AG04449 (cell line): Measurements from ENCODE around the gene UACA.

Experiments
- CTCF ChIA-PET: fragments of 350-600 bp; formaldehyde crosslinking; extraction: SDS; loops from one replicate; lab custom pipeline; 2021; ENCODE audit warnings: antibody characterized with exemption; lab: Yijun Ruan, JAX
- POLR2A ChIA-PET: fragments of 400-600, 350-600 bp; formaldehyde crosslinking; extraction: SDS; loops from one replicate; lab custom pipeline; 2020; ENCODE audit warnings: antibody characterized with exemption, inconsistent platforms; lab: Yijun Ruan, JAX
- DNase-seq: peaks from one replicate; pipeline ENCODE4 v3.0.0-alpha.2; 2010; ENCODE audit warnings: low read depth, low spot score
- H3K4me3 ChIP-seq: 2 replicates; pipeline ENCODE4 v1.5.1; 2011; ENCODE audit warnings: low read depth, mild to moderate bottlenecking, control low read depth, low read length
- TF ChIP-seq, protein P1 (sequence below): IDR thresholded peaks from one replicate; pipeline ENCODE4 v1.5.1; 2011; ENCODE audit warnings: mild to moderate bottlenecking, moderate library complexity, low read length, control low read depth, inconsistent platforms; ENCODE audit not compliant: insufficient read depth; ENCODE audit errors: missing control alignments

UACA gene

GRCh38 chr15:70615435-70616310 lies 147.7 kb downstream of the UACA start:
- CTCF ChIA-PET, result no interaction called here
- no peak for DNase-seq

GRCh38 chr15:70614221-70614620 lies 149.1 kb downstream of the UACA start:
- TF ChIP-seq, protein P1, sequence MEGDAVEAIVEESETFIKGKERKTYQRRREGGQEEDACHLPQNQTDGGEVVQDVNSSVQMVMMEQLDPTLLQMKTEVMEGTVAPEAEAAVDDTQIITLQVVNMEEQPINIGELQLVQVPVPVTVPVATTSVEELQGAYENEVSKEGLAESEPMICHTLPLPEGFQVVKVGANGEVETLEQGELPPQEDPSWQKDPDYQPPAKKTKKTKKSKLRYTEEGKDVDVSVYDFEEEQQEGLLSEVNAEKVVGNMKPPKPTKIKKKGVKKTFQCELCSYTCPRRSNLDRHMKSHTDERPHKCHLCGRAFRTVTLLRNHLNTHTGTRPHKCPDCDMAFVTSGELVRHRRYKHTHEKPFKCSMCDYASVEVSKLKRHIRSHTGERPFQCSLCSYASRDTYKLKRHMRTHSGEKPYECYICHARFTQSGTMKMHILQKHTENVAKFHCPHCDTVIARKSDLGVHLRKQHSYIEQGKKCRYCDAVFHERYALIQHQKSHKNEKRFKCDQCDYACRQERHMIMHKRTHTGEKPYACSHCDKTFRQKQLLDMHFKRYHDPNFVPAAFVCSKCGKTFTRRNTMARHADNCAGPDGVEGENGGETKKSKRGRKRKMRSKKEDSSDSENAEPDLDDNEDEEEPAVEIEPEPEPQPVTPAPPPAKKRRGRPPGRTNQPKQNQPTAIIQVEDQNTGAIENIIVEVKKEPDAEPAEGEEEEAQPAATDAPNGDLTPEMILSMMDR, result no peak
- POLR2A ChIA-PET, result no interaction called here
- CTCF ChIA-PET, result no interaction called here
- DNase-seq, result no peak
- no peak overlapping the region for H3K4me3 ChIP-seq

More at GRCh38 chr15:70615435-70616310, 147.7 kb downstream of the UACA start:
- no peak overlapping the region for H3K4me3 ChIP-seq
- POLR2A ChIA-PET, result no interaction called here
- TF ChIP-seq, protein P1, result no peak

DNA sequence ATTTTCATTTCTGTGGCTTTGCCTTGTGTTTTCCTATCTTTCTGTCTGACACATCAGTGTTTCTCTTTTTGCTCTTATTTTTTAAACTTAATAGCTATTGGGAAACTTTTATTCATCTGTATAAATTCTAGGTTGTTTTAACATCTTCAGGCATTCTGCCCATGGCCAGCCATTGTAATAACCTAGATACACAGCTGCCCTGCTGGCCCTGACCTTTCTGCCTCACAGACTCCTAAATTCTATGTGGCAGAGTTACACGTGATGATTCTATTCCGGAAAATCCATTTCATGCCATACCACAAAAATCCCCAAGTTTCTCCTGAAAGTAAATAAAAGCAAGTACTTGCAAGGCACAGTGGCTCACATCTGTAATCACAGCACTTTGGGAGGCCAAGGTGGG lies 150.1 kb downstream of the UACA start:
- TF ChIP-seq, protein P1, result no peak
- DNase-seq, result no peak
- ChIA-PET CTCF (no interaction called here), POLR2A (no interaction called here)
- H3K4me3 ChIP-seq, result no peak overlapping the region

DNA sequence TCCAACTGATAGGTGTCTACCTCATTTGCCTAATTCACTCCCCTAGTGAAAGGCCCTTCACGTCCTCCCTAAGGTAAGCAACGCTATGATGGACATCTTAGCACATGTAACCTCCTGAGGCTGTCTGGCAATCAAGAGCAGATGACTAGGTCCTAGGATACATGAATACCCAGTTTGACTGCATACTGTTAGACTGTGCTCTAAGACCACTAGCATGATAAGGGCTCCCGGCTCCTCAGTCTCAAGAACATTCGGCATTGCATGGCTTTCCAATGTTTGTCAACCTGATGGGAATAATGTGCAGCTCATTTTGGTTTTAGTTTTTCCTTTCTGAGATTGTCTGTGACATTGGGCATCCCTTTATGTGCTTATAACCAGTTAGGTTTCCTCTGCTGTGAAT lies 152.1 kb downstream of the UACA start:
- H3K4me3 ChIP-seq, result no peak overlapping the region
- DNase-seq, result no peak
- TF ChIP-seq, protein P1, result no peak
- POLR2A ChIA-PET, result interaction anchor here (0.6 kb wide), 1 partner anchor 1076 kb away, joined by 3 read pairs; no protein-coding TSS in a partner anchor
- CTCF ChIA-PET, result no interaction called here

GRCh38 chr15:70610541-70610940 lies 152.8 kb downstream of the UACA start:
- CTCF ChIA-PET, result no interaction called here
- no peak for DNase-seq
- H3K4me3 ChIP-seq, result no peak overlapping the region
- POLR2A ChIA-PET, result interaction anchor here (0.6 kb wide), 1 partner anchor 1076 kb away, joined by 3 read pairs; no protein-coding TSS in a partner anchor
- TF ChIP-seq, protein P1, result no peak

GRCh38 chr15:70609889-70610288 lies 153.5 kb downstream of the UACA start:
- H3K4me3 ChIP-seq, result no peak overlapping the region
- no peak for DNase-seq
- TF ChIP-seq, protein P1, result no peak
- POLR2A ChIA-PET, result no interaction called here
- CTCF ChIA-PET, result interaction anchor here (1.4 kb wide), 1 partner anchor 41 kb away, joined by 3 read pairs; no protein-coding TSS in a partner anchor
